HepG2 (cell line): ENCODE results near the gene AKAIN1. TPM values are rescaled to one million over a fixed set of nuclear protein-coding genes. Genes with fewer than 3 reads are reported as not detected.

Experiments
- GATAD1 ChIP-seq: IDR thresholded peaks from 2 replicates; pipeline ENCODE4 v1.6.1; 2016; ENCODE audit warnings: missing genetic modification reagents, missing compliant biosample characterization
- HBP1 ChIP-seq: IDR thresholded peaks from 2 replicates; pipeline ENCODE4 v1.6.1; 2016; ENCODE audit warnings: low read depth, control low read depth
- KDM1A ChIP-seq: IDR thresholded peaks from 2 replicates; pipeline ENCODE4 v1.6.1; 2016; ENCODE audit warnings: missing compliant biosample characterization
- PATZ1 ChIP-seq: sonication (generic); formaldehyde crosslinking; IDR thresholded peaks from 2 replicates; pipeline ENCODE4 v1.4.0; 2020; ENCODE audit warnings: missing genetic modification reagents
- PBX3 ChIP-seq: sonication (generic); formaldehyde crosslinking; IDR thresholded peaks from 2 replicates; pipeline ENCODE4 v1.8.1; 2023; ENCODE audit warnings: missing genetic modification reagents, inconsistent platforms, borderline replicate concordance
- RAD51 ChIP-seq: fragments of 450-650 bp; IDR thresholded peaks from 2 replicates; pipeline ENCODE4 v1.6.1; 2016; ENCODE audit warnings: borderline replicate concordance
- RARA ChIP-seq: IDR thresholded peaks from 2 replicates; pipeline ENCODE4 v1.6.1; 2016; ENCODE audit warnings: missing genetic modification reagents, missing compliant biosample characterization
- SAP130 ChIP-seq: IDR thresholded peaks from 2 replicates; pipeline ENCODE4 v1.6.1; 2016; ENCODE audit warnings: low read depth
- TAF15 ChIP-seq: fragments of 200-400 bp; formaldehyde crosslinking; IDR thresholded peaks from one replicate; pipeline ENCODE4 v1.6.1; 2018; ENCODE audit warnings: mild to moderate bottlenecking, low read depth, low read length; ENCODE audit not compliant: poor library complexity, severe bottlenecking
- TEF ChIP-seq: sonication (generic); formaldehyde crosslinking; IDR thresholded peaks from 2 replicates; pipeline ENCODE4 v1.5.0; 2020; ENCODE audit warnings: missing genetic modification reagents
- WIZ ChIP-seq: sonication (generic); formaldehyde crosslinking; IDR thresholded peaks from 2 replicates; pipeline ENCODE4 v1.5.1; 2020; ENCODE audit warnings: mild to moderate bottlenecking, missing genetic modification reagents
- ZFP37 ChIP-seq: sonication (generic); formaldehyde crosslinking; IDR thresholded peaks from 2 replicates; pipeline ENCODE4 v1.4.0; 2020; ENCODE audit warnings: missing genetic modification reagents, borderline replicate concordance
- ZNF205 ChIP-seq: IDR thresholded peaks from 2 replicates; pipeline ENCODE4 v1.6.1; 2018; ENCODE audit warnings: missing biosample characterization, missing genetic modification reagents
- ZNF281 ChIP-seq: sonication (generic); formaldehyde crosslinking; IDR thresholded peaks from 2 replicates; pipeline ENCODE4 v1.4.0; 2020; ENCODE audit warnings: missing genetic modification reagents, borderline replicate concordance
- ZNF337 ChIP-seq: sonication (generic); formaldehyde crosslinking; IDR thresholded peaks from 2 replicates; pipeline ENCODE4 v1.5.1; 2020; ENCODE audit warnings: missing genetic modification reagents, low read depth, mild to moderate bottlenecking, borderline replicate concordance
- ZNF430 ChIP-seq: sonication (generic); formaldehyde crosslinking; IDR thresholded peaks from 2 replicates; pipeline ENCODE4 v1.9.0; 2021; ENCODE audit warnings: mild to moderate bottlenecking, missing genetic modification reagents
- ZNF549 ChIP-seq: sonication (generic); formaldehyde crosslinking; IDR thresholded peaks from 2 replicates; pipeline ENCODE4 v1.5.0; 2020; ENCODE audit warnings: missing genetic modification reagents
- ZNF737 ChIP-seq: sonication (generic); formaldehyde crosslinking; IDR thresholded peaks from 2 replicates; pipeline ENCODE4 v1.5.0; 2020; ENCODE audit warnings: missing genetic modification reagents, mild to moderate bottlenecking, borderline replicate concordance
- ZNF773 ChIP-seq: sonication (generic); formaldehyde crosslinking; IDR thresholded peaks from 2 replicates; pipeline ENCODE4 v1.4.0; 2020; ENCODE audit warnings: missing genetic modification reagents, borderline replicate concordance
- polyA plus RNA-seq, 8 experiments: library from polyadenylated mRNA; depleted of rRNA in 3 of 8; stranded (reverse) in 7 of 8; unstranded in 1 of 8; fragments of >200 nt; fragmentation: Illumina TruSeq in 4 of 8; extraction: Trizol in 4 of 8; gene quantifications; 2 replicates each; pipeline versions ENCODE4 v1.2.1 to v1.2.3, GENCODE V29; 2011 to 2016; ENCODE audit warnings: low read depth in 4 of 8, missing spikeins in 1 of 8, mixed read lengths in 1 of 8; ENCODE audit not compliant: insufficient read depth in 1 of 8
- total RNA-seq, 5 experiments: library from RNA; depleted of rRNA; stranded (reverse); fragments of >200 nt; fragmentation: Illumina TruSeq; extraction: Trizol; gene quantifications; 2 replicates each; pipeline ENCODE4 v1.2.3, GENCODE V29; 2016; ENCODE audit warnings: low read depth in 1 of 5

The AKAIN1 gene
- total and polyA plus RNA-seq, 2 of the 13 experiments (the other 11 are each of a cell fraction or from before 2014, with no cell fraction given), result not detected

GRCh38 chr18:5197032-5197434, at the start of gene AKAIN1 (continued):
- TF ChIP-seq ZNF281 (CRISPR knock-in tag) (0 out of 2 replicates have a peak, but pooled peaks have one; percentile 14), HBP1 (CRISPR knock-in tag) (peak; percentile 78), TEF (CRISPR knock-in tag) (peak; percentile 78; the same call in 1 of the 2 replicates), SAP130 (CRISPR knock-in tag) (peak; percentile 43; the same call in 1 of the 2 replicates), KDM1A (CRISPR knock-in tag) (no peak), RAD51 (no peak), PBX3 (peak; percentile 93), ZNF205 (CRISPR knock-in tag) (no peak), ZNF337 (CRISPR knock-in tag) (no peak), WIZ (CRISPR knock-in tag) (peak; percentile 97), GATAD1 (CRISPR knock-in tag) (0 out of 2 replicates have a peak, but pooled peaks have one; percentile 24), PATZ1 (CRISPR knock-in tag) (peak; percentile 25; the same call in 1 of the 2 replicates), TAF15 (no peak), ZNF773 (CRISPR knock-in tag) (peak; percentile 66; the same call in 1 of the 2 replicates), ZNF549 (0 out of 2 replicates have a peak, but pooled peaks have one; percentile 40), ZNF737 (CRISPR knock-in tag) (no peak), ZNF430 (peak; percentile 66; the same call in 1 of the 2 replicates), ZFP37 (CRISPR knock-in tag) (peak; percentile 79), RARA (CRISPR knock-in tag) (peak; percentile 55)
